Astrocyte of the cerebellum (primary cell): ENCODE data around the gene ZNF275.

ENCODE experiments used
- DNase-seq: peaks from one replicate; pipeline ENCODE4 v3.0.0-alpha.2; 2011; ENCODE audit warnings: low read depth
- H3K4me3 ChIP-seq: 2 replicates; pipeline ENCODE4 v1.5.1; 2011; ENCODE audit warnings: mild to moderate bottlenecking, low read depth, low read length, moderate library complexity
- CTCF ChIP-seq: IDR thresholded peaks from 2 replicates; pipeline ENCODE4 v1.5.1; 2012; ENCODE audit warnings: low read length, low read depth, moderate library complexity, mild to moderate bottlenecking; ENCODE audit errors: missing control alignments
- in situ Hi-C: cut with HindIII; loops from 2 replicates; pipeline ENCODE4 v1.10.0; 2017; ENCODE audit warnings: low sequenced_read_pairs

Gene ZNF275

DNA sequence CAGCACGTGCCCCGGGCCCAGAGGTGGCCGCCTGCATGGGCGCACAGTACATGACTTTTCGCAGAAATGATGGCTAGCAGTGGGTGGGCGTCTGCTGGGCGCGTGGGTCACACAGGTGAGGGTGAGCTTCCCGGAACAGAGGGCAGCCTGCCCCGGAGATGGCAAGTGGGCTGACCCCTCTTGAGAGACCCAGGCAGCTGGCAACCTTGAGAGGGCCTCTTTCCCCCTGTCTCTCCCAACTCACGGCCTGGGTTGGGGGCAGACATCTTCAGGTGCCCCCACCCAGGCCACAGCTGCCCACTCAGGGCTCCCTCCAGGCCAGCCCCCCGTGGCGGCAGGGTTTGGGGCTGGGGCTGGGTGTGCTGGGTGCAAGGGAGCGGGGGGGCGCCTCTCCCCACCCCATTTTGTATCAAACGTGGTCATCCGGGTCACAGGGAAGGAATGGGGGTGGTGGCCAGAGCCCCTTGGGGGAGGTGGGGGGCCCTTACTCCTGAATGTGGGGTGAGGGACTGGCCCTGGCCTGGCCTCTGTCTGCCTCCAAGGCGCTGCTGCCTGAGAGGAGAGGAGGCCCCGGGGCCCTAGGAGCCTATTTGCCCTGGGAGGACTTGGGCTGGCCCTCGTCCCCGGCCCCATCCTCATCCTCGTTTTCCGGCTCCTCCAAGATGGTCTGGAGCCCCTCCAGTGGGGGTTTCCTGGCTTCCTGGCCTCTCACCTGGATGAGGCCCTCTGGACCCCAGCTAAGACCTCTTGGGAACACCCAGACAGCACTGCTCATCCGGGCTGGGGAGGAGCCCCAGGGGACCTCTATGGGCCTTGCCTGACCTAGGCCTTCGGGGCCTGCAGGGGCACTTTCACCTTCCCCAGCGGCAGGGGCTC lies 62.6 kb downstream of the ZNF275 start:
- in situ Hi-C loops, result no loop called here
- H3K4me3 ChIP-seq, result no peak overlapping the region
- DNase-seq, result no peak
- TF ChIP-seq CTCF, result no peak

- DNase-seq, result no peak
- H3K4me3 ChIP-seq, result no peak overlapping the region
- in situ Hi-C loops, result no loop called here
Observed at GRCh38 chrX:153397256-153397960, 63.5 kb downstream of the ZNF275 start.

DNA sequence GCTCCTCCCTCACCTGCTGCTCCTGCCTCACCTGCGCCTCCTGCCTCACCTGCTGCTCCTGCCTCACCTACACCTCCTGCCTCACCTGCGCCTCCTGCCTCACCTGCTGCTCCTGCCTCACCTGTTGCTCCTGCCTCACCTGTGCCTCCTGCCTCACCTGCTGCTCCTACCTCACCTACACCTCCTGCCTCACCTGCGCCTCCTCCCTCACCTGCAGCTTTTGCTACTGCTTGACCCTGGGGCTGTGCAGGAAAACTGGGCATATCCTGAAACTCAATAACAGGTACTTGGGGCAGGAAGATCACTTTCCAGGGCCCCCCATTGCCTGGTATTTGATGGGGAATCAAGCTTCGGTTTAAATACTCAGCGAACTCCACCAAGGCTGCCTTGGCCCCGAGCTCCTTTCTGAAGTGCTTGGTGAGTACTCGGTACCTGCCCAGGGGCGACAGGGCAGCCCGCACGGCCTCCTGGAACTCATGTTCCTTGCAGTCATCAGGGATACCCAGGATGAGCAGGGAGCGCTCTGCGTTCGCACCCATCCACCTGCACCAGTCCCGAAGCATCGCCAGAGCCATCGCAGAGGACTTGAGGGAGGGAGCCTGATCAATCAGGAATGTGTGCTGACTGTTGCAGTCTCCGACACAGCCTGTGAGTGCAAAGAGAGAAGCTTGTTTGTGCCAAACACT lies 64.5 kb downstream of the ZNF275 start:
- in situ Hi-C loops, result no loop called here

More at GRCh38 chrX:153397256-153397960, 63.5 kb downstream of the ZNF275 start:
- no peak for TF ChIP-seq CTCF

GRCh38 chrX:153400146-153401132 lies 66.5 kb downstream of the ZNF275 start:
- DNase-seq, result no peak
- in situ Hi-C loops, result no loop called here
- peak; percentile 44 for TF ChIP-seq CTCF
- H3K4me3 ChIP-seq, result no peak overlapping the region

More for the DNA sequence above, 64.5 kb downstream of the ZNF275 start:
- no peak for DNase-seq
- no peak for TF ChIP-seq CTCF
- H3K4me3 ChIP-seq, result no peak overlapping the region

DNA sequence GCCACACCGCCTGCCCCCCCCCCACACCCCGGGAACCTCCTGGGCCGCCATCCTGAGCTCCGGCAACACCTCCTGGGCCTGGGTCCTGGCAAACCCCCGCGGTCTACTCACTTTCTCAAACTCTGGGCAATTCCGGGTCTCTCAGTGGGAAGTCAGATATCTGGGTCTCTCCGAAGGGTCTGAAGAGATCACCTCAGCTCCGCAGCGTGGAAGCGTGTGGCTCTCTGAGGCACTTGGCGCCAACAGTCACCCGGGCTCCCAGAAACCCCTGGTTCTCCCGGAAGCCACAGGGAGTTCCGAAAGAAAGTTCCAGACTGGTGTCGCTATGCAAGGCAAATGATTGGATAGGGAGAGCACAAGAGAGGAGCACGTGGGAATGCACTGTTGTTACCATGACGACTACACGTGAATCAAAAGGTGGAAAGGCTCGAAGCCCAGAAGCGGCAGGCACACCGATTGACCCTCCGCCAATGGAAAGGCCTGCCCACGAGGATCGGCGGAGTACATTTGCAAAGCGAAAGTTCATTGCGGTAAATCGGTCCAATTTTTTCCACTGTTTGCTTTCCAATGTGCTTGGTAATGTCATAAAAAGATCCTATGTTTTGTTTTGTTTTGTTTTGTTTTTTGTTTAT lies 67.3 kb downstream of the ZNF275 start, which contains the start of gene PNMA6E:
Gene PNMA6E (minus strand): TSS at position 218 of the 632 bp plus-strand sequence. CDS start 2,501 bp downstream, outside the sequence.
- DNase-seq, result no peak
- in situ Hi-C loops, result no loop called here
- no peak within 1 kb of the TSS for H3K4me3 ChIP-seq
- no peak for TF ChIP-seq CTCF
